IPS-18a (cell line): Measurements from ENCODE around the gene RHOB.

Experiments
- H3K27ac ChIP-seq: one replicate; pipeline ENCODE4 v1.5.1; 2013; ENCODE audit warnings: low read length
- H3K27me3 ChIP-seq: one replicate; pipeline ENCODE4 v1.6.1; 2013; ENCODE audit warnings: mild to moderate bottlenecking, low read length; ENCODE audit not compliant: control insufficient read depth, insufficient read depth
- H3K36me3 ChIP-seq: one replicate; pipeline ENCODE4 v1.6.1; 2013; ENCODE audit warnings: low read depth, low read length; ENCODE audit not compliant: control insufficient read depth
- H3K4me1 ChIP-seq: one replicate; pipeline ENCODE4 v1.6.1; 2013; ENCODE audit warnings: low read depth, low read length; ENCODE audit not compliant: control insufficient read depth
- H3K4me3 ChIP-seq: one replicate; pipeline ENCODE4 v1.5.1; 2013; ENCODE audit warnings: low read length
- H3K9ac ChIP-seq: one replicate; pipeline ENCODE4 v1.6.1; 2013; ENCODE audit warnings: mild to moderate bottlenecking, low read length, moderate library complexity
- H3K9me3 ChIP-seq: one replicate; pipeline ENCODE4 v1.6.1; 2013; ENCODE audit warnings: low read depth, low read length; ENCODE audit not compliant: control insufficient read depth

Gene RHOB

GRCh38 chr2:20496076-20496872 lies 49.4 kb downstream of the RHOB start:
- Histone ChIP-seq H3K4me1 (peaks cover 6% of the 10 kb centered on the region), H3K4me3 (no peak overlapping the region), H3K27ac (no peak overlapping the region), H3K27me3 (no peaks in the 10 kb centered on the region), H3K9me3 (no peaks in the 10 kb centered on the region), H3K9ac (no peak overlapping the region), H3K36me3 (no peaks in the 10 kb centered on the region)

GRCh38 chr2:20496942-20497341 lies 50.1 kb downstream of the RHOB start:
- no peaks in the 10 kb centered on the region for H3K27me3 ChIP-seq
- H3K9ac ChIP-seq, result no peak overlapping the region
- no peaks in the 10 kb centered on the region for H3K36me3 ChIP-seq
- H3K4me3 ChIP-seq, result no peak overlapping the region
- H3K4me1 ChIP-seq, result no peaks in the 10 kb centered on the region
- no peak overlapping the region for H3K27ac ChIP-seq
- H3K9me3 ChIP-seq, result no peaks in the 10 kb centered on the region
